D721Med (cell line): Measurements from ENCODE around the gene BBX.
"Not testable (repeated sequence)": the region's sequence is repeated elsewhere in the genome, so short reads cannot be mapped to it uniquely, and the experiment has no call there.

Experiments
- DNase-seq: peaks from one replicate; pipeline ENCODE4 v3.0.0; 2011; ENCODE audit warnings: low spot score; ENCODE audit not compliant: insufficient read length
- FAIRE-seq: peaks from 2 replicates; lab custom pipeline; 2011; peaks lifted over from hg19 to GRCh38; lab: Jason Lieb, UNC
- TF ChIP-seq, protein P1 (sequence below): IDR thresholded peaks from 2 replicates; pipeline ENCODE4 v1.5.1; 2012; ENCODE audit warnings: mild to moderate bottlenecking, control low read depth; ENCODE audit not compliant: insufficient read depth; ENCODE audit errors: missing control alignments

The BBX gene

DNA sequence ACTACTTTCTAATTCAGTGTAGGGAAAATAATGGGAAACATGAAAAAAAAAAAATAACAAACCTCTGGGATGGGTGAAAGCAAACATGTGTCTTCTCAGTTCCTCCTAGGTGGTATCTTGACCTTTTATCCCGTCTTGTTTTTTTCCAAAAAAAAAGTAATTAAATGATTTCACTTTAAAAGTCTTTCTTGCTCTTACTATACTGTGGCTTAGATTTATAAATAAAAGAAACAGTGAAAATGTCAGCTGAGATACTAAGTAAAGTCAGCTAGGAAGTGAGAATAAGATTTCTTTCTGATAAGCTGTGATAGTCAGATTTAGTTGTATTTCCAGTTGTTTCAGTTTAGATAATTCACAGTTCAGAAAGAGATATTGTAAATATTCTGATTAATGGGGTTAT lies 37.4 kb downstream of the BBX start:
- DNase-seq (no peak), FAIRE-seq (no peak)

DNA sequence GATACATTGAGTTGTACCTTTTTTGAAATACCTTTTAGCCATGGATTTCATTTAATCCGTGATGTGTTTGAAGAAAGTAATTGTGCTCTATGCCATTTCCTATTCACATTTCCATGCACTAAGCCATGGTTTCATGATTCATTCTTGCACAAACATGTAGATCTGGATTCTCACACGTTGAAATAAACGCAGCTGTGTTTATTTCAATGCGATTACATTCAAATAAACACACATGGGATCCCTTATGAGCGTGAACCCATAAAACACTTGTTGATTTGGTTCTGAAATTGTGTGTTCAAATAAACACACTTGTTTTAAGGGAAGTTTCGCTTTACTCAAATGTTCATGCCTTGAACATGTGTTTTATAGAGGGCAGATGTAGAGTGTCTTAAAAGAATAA lies 39.2 kb downstream of the BBX start:
- TF ChIP-seq, protein P1, sequence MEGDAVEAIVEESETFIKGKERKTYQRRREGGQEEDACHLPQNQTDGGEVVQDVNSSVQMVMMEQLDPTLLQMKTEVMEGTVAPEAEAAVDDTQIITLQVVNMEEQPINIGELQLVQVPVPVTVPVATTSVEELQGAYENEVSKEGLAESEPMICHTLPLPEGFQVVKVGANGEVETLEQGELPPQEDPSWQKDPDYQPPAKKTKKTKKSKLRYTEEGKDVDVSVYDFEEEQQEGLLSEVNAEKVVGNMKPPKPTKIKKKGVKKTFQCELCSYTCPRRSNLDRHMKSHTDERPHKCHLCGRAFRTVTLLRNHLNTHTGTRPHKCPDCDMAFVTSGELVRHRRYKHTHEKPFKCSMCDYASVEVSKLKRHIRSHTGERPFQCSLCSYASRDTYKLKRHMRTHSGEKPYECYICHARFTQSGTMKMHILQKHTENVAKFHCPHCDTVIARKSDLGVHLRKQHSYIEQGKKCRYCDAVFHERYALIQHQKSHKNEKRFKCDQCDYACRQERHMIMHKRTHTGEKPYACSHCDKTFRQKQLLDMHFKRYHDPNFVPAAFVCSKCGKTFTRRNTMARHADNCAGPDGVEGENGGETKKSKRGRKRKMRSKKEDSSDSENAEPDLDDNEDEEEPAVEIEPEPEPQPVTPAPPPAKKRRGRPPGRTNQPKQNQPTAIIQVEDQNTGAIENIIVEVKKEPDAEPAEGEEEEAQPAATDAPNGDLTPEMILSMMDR = no peak
- DNase-seq = no peak
- no peak for FAIRE-seq

More for the DNA sequence above, 37.4 kb downstream of the BBX start:
- TF ChIP-seq, protein P1 = no peak

DNA sequence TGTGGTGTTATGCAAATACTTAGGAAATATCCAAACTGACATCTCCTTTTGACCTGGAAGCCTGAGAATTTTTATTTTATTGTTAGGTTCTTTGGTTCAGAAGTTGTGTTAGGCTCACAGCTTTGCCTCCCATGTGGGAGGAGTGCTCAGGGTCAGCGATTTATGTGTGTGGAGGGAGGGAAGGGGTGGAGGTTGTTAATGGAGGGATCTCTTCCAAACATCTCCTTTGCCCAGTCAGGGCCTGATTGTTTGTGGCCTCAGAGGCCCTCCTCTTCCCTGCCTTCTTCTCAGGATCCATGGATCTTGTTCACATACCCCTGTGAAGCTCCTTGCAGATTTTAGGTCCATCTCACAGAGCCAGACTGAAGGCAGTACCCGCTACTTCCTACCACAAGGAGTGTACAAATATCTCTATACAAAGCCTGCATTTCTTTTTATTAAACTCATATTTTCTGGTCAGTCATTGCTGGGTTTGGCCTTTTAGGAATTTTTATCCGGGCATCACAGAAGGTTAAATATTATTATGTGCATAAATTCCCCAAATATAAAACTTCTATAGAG lies 40.3 kb downstream of the BBX start:
- DNase-seq (no peak), FAIRE-seq (no peak)
- TF ChIP-seq, protein P1 = no peak

DNA sequence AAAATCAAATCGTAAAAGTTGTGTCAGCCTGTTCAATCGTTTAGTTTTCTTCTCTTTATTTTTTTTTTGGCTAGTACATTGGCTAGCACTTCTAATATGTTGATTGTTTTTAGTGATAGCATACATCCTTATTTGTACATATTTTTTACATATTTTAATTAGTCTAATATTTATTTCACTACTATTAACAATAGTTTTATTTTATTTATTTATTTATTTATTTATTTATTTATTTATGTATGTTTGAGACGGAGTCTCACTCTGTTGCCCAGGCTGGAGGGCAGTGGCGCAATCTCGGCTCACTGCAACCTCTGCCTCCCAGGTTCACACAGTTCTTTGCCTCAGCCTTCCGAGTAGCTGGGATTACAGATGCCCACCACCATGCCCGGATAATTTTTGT lies 42.5 kb downstream of the BBX start:
- not testable (repeated sequence) for DNase-seq, FAIRE-seq

DNA sequence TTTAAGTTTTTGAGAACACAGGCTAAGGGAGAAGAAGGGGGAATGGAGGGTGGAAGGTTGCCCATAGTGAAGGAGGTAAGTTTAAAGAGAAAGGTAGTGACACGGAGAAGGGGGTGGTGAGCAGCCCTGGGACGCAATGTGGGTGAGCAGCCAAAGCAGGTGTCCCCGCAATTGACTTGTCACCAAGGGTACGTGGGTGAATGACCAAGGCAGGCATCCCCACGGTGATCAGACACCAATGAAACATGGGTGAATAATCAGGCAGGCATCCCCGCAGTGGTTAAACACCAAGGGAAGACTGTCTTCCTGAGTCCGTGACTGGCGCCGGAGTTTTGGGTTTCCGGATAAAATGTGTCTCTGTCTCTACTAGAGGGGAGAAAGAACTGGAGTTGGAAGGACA lies 48.3 kb downstream of the BBX start:
- DNase-seq, FAIRE-seq: not testable (repeated sequence)

DNA sequence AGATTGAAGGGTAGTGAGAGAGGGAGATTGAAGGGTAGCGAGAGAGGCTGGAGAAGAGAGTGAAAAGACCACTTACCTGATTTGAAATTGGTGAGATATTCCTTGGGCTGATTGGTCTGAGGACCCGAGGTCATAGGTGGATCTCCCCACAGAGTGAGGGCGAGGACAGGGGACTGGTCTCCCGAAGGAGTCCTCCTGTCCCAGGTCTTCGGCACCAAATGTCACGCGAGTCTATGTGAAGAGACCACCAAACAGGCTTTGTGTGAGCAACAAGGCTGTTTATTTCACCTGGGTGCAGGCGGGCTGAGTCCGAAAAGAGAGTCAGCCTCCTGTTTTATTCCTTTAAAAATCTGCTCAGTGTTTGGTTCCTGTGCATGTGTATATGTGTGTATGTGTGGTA lies 48.7 kb downstream of the BBX start:
- not testable (repeated sequence) for DNase-seq, FAIRE-seq

DNA sequence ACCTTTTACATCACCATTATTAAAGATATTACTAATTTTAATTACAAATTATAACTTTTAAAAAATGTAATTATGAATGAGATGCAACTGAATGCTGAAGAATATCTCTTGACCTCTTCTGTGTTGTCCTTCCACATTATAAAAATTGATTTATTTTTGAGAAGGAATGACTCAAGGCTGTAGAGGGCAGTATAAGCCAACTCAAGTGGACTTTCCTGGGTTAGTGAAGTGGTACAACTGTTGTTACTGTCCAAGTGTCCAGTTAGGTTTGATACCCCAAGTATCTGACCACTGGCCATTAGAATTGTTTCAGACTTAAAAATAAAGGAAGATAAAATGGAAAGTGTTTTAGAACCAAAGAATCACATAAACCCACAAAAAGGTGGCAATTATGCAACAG lies 51.9 kb downstream of the BBX start:
- DNase-seq = peak; percentile 20
- TF ChIP-seq, protein P1 = peak; percentile 75
- FAIRE-seq = no peak

DNA sequence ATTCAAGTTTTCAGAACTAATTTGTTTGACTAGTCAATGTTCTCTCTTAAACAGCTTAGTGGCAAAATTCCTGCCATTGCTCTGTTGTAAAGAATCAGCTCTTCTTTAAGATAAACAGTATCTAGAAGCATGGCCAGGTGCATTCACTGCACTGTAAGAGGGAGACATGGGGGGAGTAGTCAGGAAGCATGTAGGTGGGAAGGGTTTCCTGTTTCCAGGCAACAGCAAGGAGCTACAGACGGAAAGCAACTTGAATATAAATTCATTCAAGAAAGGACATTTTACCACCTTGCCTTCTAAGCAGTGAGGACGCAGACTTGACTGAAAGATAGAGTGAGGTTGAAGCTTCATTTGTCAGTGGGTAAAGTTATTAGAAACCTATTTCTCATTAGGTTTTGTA lies 55.3 kb downstream of the BBX start:
- TF ChIP-seq, protein P1 = no peak
- no peak for FAIRE-seq
- no peak for DNase-seq

DNA sequence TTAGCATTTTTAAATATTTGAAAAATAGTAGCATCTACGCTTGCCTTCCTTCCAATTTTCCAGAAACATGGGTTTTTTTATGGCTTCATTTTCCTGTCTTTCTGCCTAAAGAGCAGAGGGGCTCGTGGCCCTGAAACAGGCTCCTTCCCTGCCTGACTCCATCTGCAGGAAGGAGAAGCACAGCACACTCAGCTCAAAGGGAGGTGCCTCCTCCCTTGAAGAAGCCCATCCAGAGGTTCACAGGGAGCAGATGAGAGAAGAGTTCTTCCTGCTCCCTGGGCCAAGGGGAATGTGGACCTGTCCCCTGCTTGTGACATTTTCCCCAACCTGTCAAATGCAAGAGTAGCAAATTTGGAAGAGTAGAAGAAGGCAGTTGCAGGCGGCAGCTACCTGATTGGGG lies 55.8 kb downstream of the BBX start:
- DNase-seq (no peak), FAIRE-seq (no peak)
- TF ChIP-seq, protein P1 = no peak
